Germinal center (tissue), 1 donor: ENCODE measurements around the gene OR13C4.
"Not testable (repeated sequence)": the region's sequence is repeated elsewhere in the genome, so short reads cannot be mapped to it uniquely, and the experiment has no call there.

Experiments used
- DNase-seq: peaks from one replicate; pipeline ENCODE4 v3.0.0; 2012; ENCODE audit warnings: mixed read lengths, low spot score

The OR13C4 gene

GRCh38 chr9:104527109-104527508 lies at the start of gene OR13C4:
TSS of gene OR13C4 (minus strand) at chr9:104527209. CDS start at chr9:104527209, 0 bp downstream.
- no peak for DNase-seq

GRCh38 chr9:104575456-104575855 lies 48.4 kb upstream of the OR13C4 start:
- no peak for DNase-seq

GRCh38 chr9:104572612-104573011 lies 45.6 kb upstream of the OR13C4 start:
- no peak for DNase-seq

- no peak for DNase-seq
Measured at GRCh38 chr9:104568868-104569267, 41.9 kb upstream of the OR13C4 start, which contains the start of gene OR13C8. TSS of gene OR13C8 (plus strand) at chr9:104569168. CDS start at chr9:104569168, 0 bp downstream.

GRCh38 chr9:104564358-104564757 lies 37.3 kb upstream of the OR13C4 start:
- no peak for DNase-seq

- no peak for DNase-seq
Measured at GRCh38 chr9:104556830-104557634, 30.0 kb upstream of the OR13C4 start.

GRCh38 chr9:104555521-104555920 lies 28.5 kb upstream of the OR13C4 start:
- no peak for DNase-seq

- DNase-seq = no peak
Measured at GRCh38 chr9:104553261-104553660, 26.3 kb upstream of the OR13C4 start.

GRCh38 chr9:104544644-104545043 lies 17.6 kb upstream of the OR13C4 start:
- no peak for DNase-seq

GRCh38 chr9:104539275-104539674 lies 12.3 kb upstream of the OR13C4 start:
- DNase-seq = no peak

- no peak for DNase-seq
Measured at GRCh38 chr9:104536756-104537155, 9.7 kb upstream of the OR13C4 start, which contains the start of gene OR13C3. TSS of gene OR13C3 (minus strand) at chr9:104536856. CDS start at chr9:104536723, 133 bp downstream.

- DNase-seq = not testable (repeated sequence)
Measured at GRCh38 chr9:104520241-104520640, 6.8 kb downstream of the OR13C4 start.

GRCh38 chr9:104514901-104515300 lies 12.1 kb downstream of the OR13C4 start:
- no peak for DNase-seq

- no peak for DNase-seq
Measured at GRCh38 chr9:104506565-104506964, 20.4 kb downstream of the OR13C4 start.

GRCh38 chr9:104503963-104504362 lies 23.0 kb downstream of the OR13C4 start, which contains the start of gene OR13F1:
TSS of gene OR13F1 (plus strand) at chr9:104504263. CDS start at chr9:104504263, 0 bp downstream.
- no peak for DNase-seq

- DNase-seq = no peak
Measured at GRCh38 chr9:104503440-104503839, 23.6 kb downstream of the OR13C4 start.

GRCh38 chr9:104494808-104495207 lies 32.2 kb downstream of the OR13C4 start:
- no peak for DNase-seq

- DNase-seq = no peak
Measured at GRCh38 chr9:104485014-104485413, 42.0 kb downstream of the OR13C4 start.

GRCh38 chr9:104482921-104483570 lies 44.0 kb downstream of the OR13C4 start:
- no peak for DNase-seq
